ENCODE measurements around the gene NBL1.

NBL1 gene

DNA sequence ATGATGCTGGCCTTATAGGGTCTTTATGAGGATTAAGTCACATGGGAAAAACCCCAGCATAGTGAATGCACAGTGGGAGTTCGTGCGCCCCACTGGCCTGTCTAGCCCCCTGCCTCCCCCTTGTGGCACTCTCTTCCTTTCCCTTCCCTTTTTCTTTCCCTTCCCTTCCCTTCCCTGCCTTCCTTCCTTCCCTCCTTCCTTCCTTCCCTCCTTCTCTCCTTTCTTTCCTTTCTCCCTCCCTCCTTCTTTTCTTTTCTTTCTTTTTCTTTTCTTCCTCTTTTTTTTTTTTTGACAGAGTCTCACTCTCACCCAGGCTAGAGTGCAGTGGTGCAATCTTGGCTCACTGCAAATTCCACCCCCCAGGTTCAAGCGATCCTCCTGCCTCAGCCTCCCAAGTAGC, 59.2 kb downstream of the NBL1 start:
- no peak for DNase-seq (ENCODE audit: low spot score)

DNA sequence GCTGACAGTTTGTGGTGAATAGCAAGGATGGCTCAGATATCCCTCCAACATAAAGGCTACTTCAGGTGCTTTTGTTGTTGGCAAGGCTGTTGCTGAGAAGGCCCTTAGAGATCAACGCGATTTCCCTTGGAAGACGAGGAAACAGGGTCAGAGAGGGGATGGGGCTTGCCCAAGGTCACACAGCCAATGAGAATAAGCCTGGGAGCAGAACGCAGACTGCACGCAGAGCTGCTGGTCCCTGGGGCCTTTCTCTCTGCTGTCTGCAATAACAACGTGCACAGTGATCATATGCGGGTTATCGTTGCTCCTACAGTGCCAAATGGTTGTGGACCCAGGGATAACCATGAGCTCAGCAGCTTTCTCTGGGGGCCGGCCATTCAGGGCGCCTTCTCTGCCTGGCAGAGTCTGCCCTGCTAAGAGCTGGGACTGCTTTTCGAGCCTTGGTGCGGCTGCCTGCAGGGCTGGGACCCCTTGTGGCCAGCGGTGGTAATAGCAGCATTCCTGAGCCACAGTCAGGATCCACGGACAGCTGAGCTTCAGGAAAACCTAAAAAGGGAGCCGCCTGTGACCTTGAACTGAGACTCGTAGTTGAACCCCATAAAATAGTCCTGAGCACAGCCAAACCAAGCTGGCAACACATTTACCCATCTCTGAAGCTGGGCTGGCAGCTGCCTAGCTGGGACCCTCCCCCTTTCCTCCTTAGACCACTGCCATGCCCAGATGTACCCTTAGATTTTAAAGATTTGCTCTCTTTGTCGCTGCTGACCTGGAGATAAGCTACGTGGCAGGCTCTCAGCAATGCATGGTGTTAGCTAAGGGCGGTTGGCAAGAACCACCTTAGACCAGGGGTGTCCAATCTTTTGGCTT, 60.4 kb downstream of the NBL1 start:
- peak; percentile 77 for DNase-seq (ENCODE audit: low spot score)

DNA sequence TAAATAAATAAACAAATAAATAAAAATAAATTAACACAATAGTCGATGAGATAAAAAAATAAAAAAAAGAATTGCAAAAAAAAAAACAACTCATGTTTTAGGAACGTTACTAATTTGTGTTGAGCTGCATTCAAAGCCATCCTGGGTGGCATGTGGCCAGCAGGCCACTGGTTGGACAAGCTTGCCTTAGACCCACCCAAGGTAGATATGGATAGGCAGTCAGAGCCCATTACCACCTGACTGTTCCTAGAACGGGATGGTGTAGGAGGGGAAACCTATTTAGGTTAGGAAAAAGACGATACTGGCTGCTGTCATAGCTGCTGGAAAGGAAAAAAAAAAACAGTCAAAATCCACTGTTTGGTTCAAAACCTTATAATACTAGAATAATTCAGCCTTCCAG, 61.4 kb downstream of the NBL1 start:
- DNase-seq (ENCODE audit: low spot score) = no peak

DNA sequence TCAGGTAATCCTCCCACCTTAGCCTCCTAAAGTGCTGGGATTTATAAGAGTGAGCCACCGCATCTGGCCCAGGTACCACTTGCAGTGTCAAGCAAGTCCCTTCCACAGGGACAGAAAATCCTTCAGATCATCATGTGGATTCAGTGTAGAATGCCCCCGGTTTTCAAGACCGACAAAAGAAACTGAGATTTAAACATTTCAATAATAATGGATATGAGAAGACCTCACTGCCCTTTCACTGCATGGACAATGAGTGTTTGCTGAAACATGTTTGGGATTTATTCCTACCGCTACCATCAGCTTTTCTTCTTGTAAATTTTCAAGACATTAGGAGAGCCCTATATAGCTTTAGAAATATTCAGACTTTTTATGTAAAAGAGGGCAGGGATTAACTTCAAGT, 62.0 kb downstream of the NBL1 start:
- no peak for DNase-seq (ENCODE audit: low spot score)

All from cerebellar cortex (tissue), 1 donor.